Activated B cell treated with CpG ODN at 0.5 μM for 24 hours (primary cell): ENCODE results near the gene CPO. TPM values are rescaled to one million over a fixed set of nuclear protein-coding genes. Genes with fewer than 3 reads are reported as not detected.
"Not testable (repeated sequence)": the region's sequence is repeated elsewhere in the genome, so short reads cannot be mapped to it uniquely, and the experiment has no call there.

Source experiments
- ATAC-seq: fragments of 200-7000 bp; cut with Tn5 transposase; one replicate; pipeline ENCODE4 v1.10.0; 2021; ENCODE audit warnings: low read depth, mild to moderate bottlenecking, moderate library complexity
- CTCF ChIA-PET: fragments of 350-600 bp; sonication (Branson Sonifier 250); formaldehyde crosslinking; loops from one replicate; lab custom pipeline; 2021; ENCODE audit warnings: antibody characterized with exemption; lab: Charles Lee
- POLR2A ChIA-PET: fragments of 350-600 bp; sonication (Branson Sonifier 250); formaldehyde crosslinking; loops from one replicate; lab custom pipeline; 2021; ENCODE audit warnings: antibody characterized with exemption; lab: Charles Lee
- DNase-seq: peaks from one replicate; pipeline ENCODE4 v3.0.0; 2022
- H3K27ac Mint-ChIP-seq: one replicate; pipeline ENCODE4 v1.8.0; 2020; ENCODE audit warnings: mixed read lengths
- H3K27me3 Mint-ChIP-seq: one replicate; pipeline ENCODE4 v1.8.0; 2021; ENCODE audit warnings: mixed read lengths
- H3K36me3 Mint-ChIP-seq: one replicate; pipeline ENCODE4 v1.8.0; 2021; ENCODE audit warnings: low read depth, mixed read lengths
- H3K4me1 Mint-ChIP-seq: one replicate; pipeline ENCODE4 v1.8.0; 2021; ENCODE audit warnings: mixed read lengths
- H3K4me3 Mint-ChIP-seq: one replicate; pipeline ENCODE4 v1.8.0; 2020; ENCODE audit warnings: mild to moderate bottlenecking, mixed read lengths
- H3K9me3 Mint-ChIP-seq: one replicate; pipeline ENCODE4 v1.8.0; 2020; ENCODE audit warnings: mixed read lengths
- intact Hi-C: fragments of 100-400 bp; cut with micrococcal nuclease; formaldehyde crosslinking; loops from one replicate; pipeline ENCODE4 v1.15.1; 2024
- total RNA-seq: library from RNA; stranded (reverse); gene quantifications from 2 replicates; pipeline ENCODE4 v1.2.3, GENCODE V29; 2022
- TF ChIP-seq, protein P1 (sequence below): fragments of 200-600 bp; IDR thresholded peaks from one replicate; pipeline ENCODE4 v1.8.0; 2022; ENCODE audit warnings: antibody characterized with exemption, mild to moderate bottlenecking

CPO gene
- total RNA-seq, 1 donor from 2014 or later, result not detected

- ATAC-seq (no peak), DNase-seq (no peak)
- CTCF ChIA-PET, result no interaction called here
- Mint-ChIP-seq H3K36me3 (no peaks in the 10 kb centered on the region), H3K27ac (no peak overlapping the region), H3K27me3 (peaks cover 7% of the 10 kb centered on the region), H3K4me1 (peaks cover 9% of the 10 kb centered on the region), H3K9me3 (no peaks in the 10 kb centered on the region), H3K4me3 (no peak overlapping the region)
- POLR2A ChIA-PET, result no interaction called here
- intact Hi-C loops, result no loop called here
- TF ChIP-seq, protein P1, sequence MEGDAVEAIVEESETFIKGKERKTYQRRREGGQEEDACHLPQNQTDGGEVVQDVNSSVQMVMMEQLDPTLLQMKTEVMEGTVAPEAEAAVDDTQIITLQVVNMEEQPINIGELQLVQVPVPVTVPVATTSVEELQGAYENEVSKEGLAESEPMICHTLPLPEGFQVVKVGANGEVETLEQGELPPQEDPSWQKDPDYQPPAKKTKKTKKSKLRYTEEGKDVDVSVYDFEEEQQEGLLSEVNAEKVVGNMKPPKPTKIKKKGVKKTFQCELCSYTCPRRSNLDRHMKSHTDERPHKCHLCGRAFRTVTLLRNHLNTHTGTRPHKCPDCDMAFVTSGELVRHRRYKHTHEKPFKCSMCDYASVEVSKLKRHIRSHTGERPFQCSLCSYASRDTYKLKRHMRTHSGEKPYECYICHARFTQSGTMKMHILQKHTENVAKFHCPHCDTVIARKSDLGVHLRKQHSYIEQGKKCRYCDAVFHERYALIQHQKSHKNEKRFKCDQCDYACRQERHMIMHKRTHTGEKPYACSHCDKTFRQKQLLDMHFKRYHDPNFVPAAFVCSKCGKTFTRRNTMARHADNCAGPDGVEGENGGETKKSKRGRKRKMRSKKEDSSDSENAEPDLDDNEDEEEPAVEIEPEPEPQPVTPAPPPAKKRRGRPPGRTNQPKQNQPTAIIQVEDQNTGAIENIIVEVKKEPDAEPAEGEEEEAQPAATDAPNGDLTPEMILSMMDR, result no peak
Observed at GRCh38 chr2:206937555-206937954, 1.8 kb upstream of the CPO start.

DNA sequence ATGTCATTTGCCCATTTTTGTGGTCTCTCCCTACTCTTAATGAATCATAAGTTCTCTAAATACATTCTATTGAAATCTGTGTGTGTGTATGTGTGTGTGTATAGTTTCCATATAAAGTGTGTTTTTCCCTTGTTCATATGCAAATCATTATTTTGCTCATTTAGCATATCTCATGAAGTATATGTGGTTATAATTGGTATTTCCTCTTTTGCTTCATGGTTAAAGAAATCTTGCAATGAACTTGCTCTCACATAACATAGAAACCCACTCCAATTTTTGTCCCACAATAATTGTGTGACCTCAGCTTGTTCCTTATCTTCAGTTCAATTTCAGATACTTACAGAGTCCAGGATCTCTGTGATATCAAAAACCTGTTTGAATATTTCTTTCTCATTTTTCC lies 1.2 kb downstream of the CPO start:
- no peaks in the 10 kb centered on the region for H3K36me3 Mint-ChIP-seq
- no peak for ATAC-seq
- TF ChIP-seq, protein P1, result no peak
- no peak overlapping the region for H3K27ac Mint-ChIP-seq
- ChIA-PET POLR2A (no interaction called here), CTCF (no interaction called here)
- H3K9me3 Mint-ChIP-seq, result no peaks in the 10 kb centered on the region
- H3K4me1 Mint-ChIP-seq, result peaks cover 9% of the 10 kb centered on the region
- intact Hi-C loops, result no loop called here
- DNase-seq, result no peak
- H3K27me3 Mint-ChIP-seq, result peaks cover 7% of the 10 kb centered on the region
- H3K4me3 Mint-ChIP-seq, result no peak overlapping the region

GRCh38 chr2:206942592-206943478 lies 3.5 kb downstream of the CPO start:
- no peak for DNase-seq
- ATAC-seq, result no peak
- TF ChIP-seq, protein P1, result no peak
- Mint-ChIP-seq H3K27me3 (peaks cover 7% of the 10 kb centered on the region), H3K9me3 (peaks cover 4% of the 10 kb centered on the region), H3K36me3 (no peaks in the 10 kb centered on the region), H3K27ac (no peak overlapping the region), H3K4me1 (peaks cover 3% of the 10 kb centered on the region), H3K4me3 (no peak overlapping the region)
- intact Hi-C loops, result no loop called here
- POLR2A ChIA-PET, result no interaction called here
- CTCF ChIA-PET, result no interaction called here

- H3K4me3 Mint-ChIP-seq, CTCF ChIA-PET, intact Hi-C loops, H3K4me1 Mint-ChIP-seq, H3K27ac Mint-ChIP-seq, H3K36me3 Mint-ChIP-seq, H3K27me3 Mint-ChIP-seq, POLR2A ChIA-PET, DNase-seq, ATAC-seq: not testable (repeated sequence)
- H3K9me3 Mint-ChIP-seq, result peaks cover 15% of the 10 kb centered on the region
Observed at GRCh38 chr2:206953404-206953803, 14.1 kb downstream of the CPO start.

DNA sequence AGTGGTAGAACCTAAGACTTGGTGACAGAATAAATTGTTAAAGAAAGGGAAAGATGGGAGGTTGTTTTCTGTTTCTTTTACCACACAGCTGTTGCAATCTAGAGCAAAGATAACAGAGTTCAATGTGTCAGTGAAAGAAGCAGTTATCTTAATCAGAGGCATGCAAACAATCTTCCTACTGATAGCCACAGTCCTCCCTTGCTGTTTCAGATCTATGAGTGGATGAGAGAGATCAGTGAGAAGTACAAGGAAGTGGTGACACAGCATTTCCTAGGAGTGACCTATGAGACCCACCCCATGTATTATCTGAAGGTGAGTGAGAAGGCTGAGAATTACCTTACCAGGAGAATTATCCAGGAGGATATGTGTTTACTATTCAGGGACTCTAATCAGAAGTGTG lies 15.9 kb downstream of the CPO start:
- ATAC-seq (no peak), DNase-seq (no peak)
- CTCF ChIA-PET, result no interaction called here
- H3K9me3 Mint-ChIP-seq, result peaks cover 14% of the 10 kb centered on the region
- H3K4me1 Mint-ChIP-seq, result no peaks in the 10 kb centered on the region
- H3K36me3 Mint-ChIP-seq, result no peaks in the 10 kb centered on the region
- TF ChIP-seq, protein P1, result no peak
- H3K27ac Mint-ChIP-seq, result no peak overlapping the region
- H3K27me3 Mint-ChIP-seq, result peaks cover 3% of the 10 kb centered on the region
- intact Hi-C loops, result no loop called here
- no peak overlapping the region for H3K4me3 Mint-ChIP-seq
- POLR2A ChIA-PET, result no interaction called here
